Measurements from ENCODE around the gene AMBRA1.

- no peak for TF ChIP-seq CTCF (IDR thresholded peaks at IDR 0.05)
- TF ChIP-seq POLR2A (IDR thresholded peaks at IDR 0.05; ENCODE audit: low read depth): no peak
- no peak for TF ChIP-seq POLR2AphosphoS5 (IDR thresholded peaks at IDR 0.05)
- TF ChIP-seq EP300 (IDR thresholded peaks at IDR 0.05): no peak
Measured at GRCh38 chr11:46363031-46363407, 230.8 kb downstream of the AMBRA1 start.
